Embryonic facial prominence (tissue), 1 donor: ENCODE data around the gene LINS1.

Source experiments
- DNase-seq: peaks from one replicate; pipeline ENCODE4 v3.0.0-alpha.2; 2016; ENCODE audit errors: extremely low spot score

The LINS1 gene

DNA sequence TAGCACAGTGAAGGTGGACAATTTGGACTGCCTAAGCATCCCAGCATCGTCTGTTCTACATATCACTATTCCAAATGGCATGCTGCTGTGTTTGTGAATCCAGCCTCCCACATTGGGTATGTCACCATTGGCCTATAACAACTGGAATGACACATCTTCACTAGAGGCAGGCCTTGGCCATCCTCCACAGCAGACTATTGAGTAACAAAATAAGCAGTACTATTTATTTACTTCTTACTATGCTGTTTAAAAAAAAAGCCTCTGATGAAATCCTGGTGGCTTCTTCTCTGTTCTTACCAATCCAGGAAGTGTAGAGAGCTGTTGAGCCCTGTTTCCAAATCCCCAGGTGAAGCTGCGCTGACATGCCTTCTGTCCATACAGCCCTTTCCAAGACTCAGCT is 42.7 kb downstream of the LINS1 start:
- DNase-seq, result no peak

- DNase-seq, result no peak
Measured at GRCh38 chr15:100558771-100559254, 43.2 kb downstream of the LINS1 start.

DNA sequence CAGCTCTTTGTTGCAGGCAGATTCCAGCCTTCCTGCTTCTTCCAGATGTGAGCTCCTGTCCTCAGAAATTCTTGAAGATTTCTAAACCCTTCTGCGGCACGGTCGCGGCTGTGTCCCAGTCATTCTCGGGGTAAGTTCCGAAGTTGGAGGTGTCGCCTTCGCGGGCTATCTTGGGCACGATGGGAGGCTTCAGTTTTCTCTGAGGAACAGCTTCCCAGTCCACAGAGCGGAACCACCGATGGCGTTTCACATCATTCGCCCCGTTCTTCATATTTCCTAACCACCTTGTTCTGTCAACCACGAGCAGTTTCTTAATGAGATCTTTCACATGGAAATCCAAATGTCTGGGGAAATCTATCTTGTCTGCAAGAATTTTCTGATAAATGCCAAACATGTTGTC is 48.5 kb downstream of the LINS1 start:
- DNase-seq, result no peak

DNA sequence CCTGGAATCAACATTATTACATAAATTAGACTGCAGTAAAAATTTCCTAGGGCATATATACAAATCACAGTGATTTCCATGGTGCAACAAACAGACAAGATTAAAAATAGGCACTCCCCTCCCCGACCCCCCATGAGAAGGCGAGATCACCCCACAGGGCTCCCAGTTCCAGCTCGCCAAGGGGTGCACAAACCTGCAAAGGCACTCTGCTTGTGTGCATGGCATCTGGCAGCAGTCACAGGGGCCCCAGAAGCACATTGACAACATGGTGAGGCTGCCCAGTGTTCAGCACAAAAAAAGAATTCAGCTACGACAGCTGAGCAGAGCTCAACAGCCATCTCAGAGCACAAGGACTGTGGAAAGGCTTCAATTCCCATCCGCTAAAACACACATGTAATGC is 54.0 kb downstream of the LINS1 start:
- DNase-seq, result no peak

DNA sequence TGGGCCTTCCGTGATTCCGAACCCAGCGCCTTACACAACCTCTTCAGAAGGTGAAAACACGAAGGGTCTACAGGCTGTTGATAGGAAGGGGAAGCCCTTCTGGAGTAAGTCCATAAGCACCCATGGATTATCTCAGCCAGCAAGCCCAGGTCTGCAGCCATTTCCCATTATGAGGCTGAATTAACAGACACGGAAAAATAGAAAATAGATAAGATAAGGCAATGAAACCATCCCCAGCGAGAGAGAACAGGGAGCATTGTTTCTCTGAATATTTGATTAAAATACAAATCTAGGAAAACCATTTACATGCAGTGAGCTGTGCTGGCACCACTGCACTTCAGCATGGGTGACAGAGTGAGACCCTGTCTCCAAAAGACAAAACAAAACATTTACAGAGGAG is 57.0 kb downstream of the LINS1 start:
- DNase-seq, result no peak

DNA sequence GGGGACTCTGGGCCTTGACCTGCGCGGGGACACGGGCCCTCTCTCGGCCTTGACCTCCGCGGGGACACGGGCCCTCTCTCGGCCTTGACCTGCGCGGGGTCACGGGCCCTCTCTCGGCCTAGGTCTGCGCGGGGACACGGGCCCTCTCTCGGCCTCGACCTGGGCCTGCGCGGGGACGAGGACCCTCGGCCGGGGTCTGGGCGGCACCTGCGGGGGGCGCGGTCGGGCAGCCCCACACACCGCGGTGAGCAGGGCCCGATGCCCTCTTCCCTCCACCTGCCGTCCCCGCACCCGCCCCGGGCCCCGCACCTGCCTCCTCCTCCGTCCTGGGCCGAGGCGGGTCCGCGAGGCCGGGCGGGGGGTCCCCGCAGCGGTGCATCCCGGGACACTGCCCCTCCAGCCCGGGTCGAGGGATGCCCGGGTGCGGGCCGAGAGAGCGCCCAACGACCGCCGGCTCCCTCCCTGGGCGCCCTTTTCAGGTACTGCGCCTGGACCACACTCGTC is 57.6 kb downstream of the LINS1 start:
- no peak for DNase-seq

DNA sequence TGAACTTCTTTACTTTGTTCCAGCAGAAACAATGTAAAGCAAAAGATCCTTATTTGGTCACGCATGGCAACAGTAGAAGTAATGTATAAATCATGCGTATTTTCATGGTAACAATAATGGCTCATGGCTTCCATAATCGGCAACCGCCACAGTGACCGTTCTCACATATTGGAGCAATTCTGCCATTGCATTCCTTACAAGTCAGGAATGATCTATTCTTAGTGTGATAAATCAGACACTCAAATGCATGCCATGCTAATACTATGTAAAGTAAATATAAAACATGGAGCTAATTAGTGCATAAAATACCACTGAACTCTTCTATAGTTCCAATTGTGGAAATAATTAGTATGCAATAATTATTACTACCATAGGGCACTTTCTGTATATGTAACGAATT is 59.7 kb downstream of the LINS1 start:
- DNase-seq, result no peak

DNA sequence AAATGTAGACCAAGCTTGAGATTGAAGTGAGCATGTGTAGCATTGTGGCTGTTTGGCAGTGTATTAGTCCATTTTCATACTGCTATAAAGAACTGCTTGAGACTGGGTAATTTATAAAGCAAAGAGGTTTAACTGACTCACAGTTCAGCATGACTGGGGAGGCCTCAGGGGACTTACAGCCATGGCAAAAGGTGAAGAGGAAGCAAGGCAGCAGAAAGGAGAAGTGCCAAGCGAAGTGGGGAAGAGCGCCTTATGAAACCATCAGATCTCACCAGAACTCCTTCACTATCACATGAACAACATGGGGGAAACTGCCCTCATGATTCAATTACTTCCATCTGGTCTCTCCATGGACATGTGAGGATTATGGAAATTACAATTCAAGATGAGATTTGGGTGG is 64.7 kb downstream of the LINS1 start:
- DNase-seq, result no peak

DNA sequence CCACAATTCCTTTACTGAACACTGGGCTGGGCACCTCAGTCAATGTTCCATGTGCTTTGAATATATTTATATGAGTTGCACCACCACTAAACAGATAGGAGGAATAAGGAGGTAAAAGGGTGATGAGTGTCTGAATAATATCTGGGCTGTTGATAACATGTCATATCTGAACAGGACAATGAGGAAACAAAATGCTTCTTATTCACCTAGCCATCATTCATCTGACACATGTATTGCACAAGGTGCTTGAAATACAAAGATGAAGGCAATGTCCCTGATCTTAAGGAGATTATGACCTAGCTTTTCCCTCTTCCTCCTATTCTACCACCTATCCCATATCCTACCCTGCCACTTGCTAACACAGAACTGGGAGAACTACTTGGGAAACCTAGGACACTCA is 65.3 kb downstream of the LINS1 start:
- no peak for DNase-seq

DNA sequence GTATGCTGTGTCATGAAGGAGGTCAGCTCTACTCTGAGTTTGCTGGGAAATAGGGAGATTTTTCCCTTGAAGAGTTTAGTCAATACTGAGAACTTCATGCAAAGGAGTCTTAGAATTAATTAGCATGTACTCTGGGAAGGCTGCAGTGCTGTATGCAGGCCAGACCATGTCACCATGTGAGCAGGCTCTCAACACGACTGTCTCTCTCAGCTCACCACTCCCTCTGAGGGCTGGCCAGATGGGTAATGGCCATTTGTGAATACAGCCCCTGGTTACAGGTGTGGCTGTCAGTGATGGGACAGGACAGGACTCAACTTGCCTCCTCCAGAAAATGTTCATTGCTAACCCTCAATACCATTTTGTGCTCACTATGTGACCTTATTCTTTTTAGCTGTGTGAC is 68.1 kb downstream of the LINS1 start:
- DNase-seq, result no peak

- no peak for DNase-seq
Measured at GRCh38 chr15:100531823-100532327, 70.1 kb downstream of the LINS1 start.

GRCh38 chr15:100531204-100531603 is 70.8 kb downstream of the LINS1 start:
- DNase-seq, result no peak

GRCh38 chr15:100529556-100529955 is 72.4 kb downstream of the LINS1 start:
- DNase-seq, result no peak

DNA sequence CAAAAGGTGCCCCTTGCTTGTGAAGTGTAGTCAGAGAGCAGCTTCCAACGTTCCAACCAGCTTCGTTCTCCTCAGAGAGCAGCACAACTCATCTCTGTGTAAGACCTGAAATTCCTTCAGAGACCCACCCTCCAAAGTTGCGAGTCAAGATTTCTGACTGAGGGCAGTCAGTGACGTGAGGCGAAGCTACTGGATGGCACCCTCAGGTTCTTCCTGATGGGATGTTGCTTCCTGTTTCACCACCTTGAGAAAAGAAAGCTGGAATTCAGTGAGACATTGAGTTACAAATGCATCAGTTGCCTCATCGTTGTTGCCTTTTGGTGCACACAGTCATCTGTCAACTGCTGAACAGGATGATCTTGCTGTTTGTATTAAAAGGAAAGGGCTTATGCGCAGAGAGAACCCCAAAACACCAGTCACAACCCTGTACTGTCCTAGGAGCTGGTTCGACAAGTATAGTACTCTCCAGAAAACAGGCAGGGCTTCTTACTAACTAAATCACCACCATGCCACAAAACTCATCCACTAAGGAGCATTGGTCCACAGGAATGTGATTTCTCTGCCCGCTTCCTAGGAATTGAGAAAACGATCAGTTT is 73.1 kb downstream of the LINS1 start, which contains the start of gene CERS3:
Gene CERS3, minus strand, starts transcription at position 118 of the 596 bp plus-strand sequence. CDS start 27,101 bp downstream, outside the sequence.
- no peak for DNase-seq

DNA sequence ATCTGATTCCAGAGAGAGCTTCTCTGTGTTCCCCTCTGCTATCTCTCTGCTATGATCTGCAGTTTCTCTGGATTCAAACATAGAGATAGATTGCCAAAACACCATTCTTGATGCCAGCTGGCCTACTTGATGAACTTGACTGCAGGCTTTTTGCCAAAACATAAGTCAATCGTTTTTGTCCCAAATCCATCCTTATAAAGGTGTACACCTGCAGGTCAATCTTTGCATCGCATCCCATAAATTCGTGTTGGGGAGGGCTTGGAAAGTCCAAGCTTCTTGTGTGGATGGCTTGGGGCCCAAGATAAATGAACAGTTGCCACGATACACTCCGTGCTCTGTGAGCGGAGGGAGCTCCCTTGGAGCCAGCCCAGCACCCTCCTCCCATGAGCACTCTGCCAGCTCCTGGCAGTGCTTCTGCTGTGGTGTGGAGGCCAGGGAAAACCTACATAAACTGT is 75.9 kb downstream of the LINS1 start:
- no peak for DNase-seq

DNA sequence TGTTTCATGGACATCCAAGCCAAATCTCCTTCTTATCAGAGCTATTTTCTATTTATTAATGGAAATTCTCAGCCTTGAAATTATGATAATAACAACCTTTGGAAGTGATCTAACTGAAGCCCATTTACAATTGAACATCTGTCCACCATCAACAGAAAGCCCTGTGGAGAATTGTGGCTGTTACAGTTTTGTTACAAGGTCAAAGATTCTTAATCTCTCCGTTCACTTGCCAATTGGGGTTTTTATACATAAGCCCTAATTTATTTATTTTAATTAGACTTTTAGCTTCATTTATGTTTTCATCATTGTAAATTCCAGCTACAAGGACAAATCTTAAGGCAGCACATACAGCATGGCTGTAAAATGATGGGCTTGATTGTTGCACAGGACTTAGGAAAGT is 76.5 kb downstream of the LINS1 start:
- no peak for DNase-seq

DNA sequence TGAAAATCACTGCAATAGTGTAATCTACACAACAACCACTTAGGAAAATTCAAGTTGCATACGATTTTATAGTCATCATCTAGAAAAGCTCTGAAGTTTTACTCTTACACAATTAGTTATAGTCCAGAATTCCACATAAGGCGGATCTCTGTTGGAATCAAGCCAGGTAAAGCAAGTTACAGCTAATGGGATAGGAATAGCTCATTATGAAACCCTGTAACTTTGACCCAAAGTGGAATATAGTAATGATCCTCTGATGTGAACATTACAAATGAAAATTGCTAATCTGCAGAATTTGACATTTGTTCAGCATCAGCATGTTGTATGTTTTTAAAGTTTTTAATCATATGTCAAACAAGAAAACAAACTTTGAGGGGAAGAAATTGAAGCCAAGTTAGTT is 77.7 kb downstream of the LINS1 start:
- DNase-seq, result no peak

DNA sequence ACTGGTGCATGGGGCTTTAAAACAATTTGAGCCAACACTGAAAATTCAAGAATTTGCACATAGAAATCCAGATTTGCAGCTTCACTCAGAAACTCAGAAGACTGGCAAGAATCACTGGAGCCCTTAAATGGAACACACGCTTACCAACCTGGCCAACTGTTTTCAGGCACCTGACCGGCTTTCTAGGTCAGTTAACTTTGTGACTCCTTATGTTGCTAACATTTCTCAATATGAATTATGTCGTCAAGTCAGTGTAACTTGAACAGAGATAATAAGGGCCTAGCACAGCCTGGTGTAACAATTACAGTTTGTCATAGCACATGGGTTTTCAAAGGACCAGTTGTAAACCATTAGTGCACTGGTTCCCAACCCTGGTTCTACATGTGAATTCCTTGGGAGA is 80.1 kb downstream of the LINS1 start:
- no peak for DNase-seq

GRCh38 chr15:100520132-100520921 is 81.7 kb downstream of the LINS1 start:
- DNase-seq, result no peak

GRCh38 chr15:100517846-100518245 is 84.1 kb downstream of the LINS1 start:
- no peak for DNase-seq
